Stimulated activated CD8-positive, alpha-beta memory T cell treated with anti-CD3 and anti-CD28 coated beads, Interleukin-7, amount 100 ng/mL, for 1 hour (primary cell): ENCODE results near the gene TIGD3.

Source experiments
- DNase-seq, 2 donors: peaks; one replicate each; pipeline ENCODE4 v3.0.0-alpha.2; 2020; ENCODE audit warnings: low read depth in 2 of 2

Gene TIGD3

GRCh38 chr11:65366340-65366773 is 11.8 kb downstream of the TIGD3 start:
- no peak for DNase-seq

- no peak for DNase-seq
These were observed 16.1 kb downstream of the TIGD3 start for GRCh38 chr11:65370659-65371049.

DNA sequence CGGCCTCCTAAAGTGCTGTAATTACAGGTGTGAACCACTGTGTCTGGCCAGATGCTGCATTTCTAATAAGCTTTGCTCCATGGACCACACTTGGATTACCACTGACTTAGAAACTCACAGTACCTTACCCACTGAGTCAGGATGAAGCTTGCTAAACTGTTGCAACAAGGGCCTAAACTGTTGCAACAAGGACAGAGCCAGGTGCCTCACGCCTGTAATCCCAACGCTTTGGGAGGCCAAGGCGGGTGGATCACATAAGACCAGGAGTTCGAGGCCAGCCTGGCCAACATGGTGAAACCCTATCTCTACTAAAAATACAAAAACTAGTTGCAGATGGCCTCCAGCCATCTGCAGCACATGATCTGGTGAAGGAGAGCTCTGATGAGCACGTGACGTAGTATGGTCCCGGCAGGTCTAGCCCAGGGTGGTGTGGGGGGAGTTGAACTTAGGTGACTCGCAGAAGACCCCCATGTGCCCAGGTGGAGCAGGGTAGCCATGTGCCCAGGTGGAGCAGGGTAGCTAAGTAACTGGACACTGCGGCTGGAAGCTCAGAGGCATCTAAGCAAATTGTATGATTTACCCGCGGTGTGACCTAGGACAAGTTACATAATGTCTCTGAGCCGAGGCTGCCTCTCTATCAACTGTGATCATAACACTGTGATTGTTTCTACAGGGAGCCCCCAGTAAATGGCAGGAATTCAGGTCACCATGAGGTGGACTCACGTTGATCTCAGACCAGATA is 19.5 kb downstream of the TIGD3 start:
- DNase-seq = no peak

GRCh38 chr11:65375012-65375411 is 20.5 kb downstream of the TIGD3 start:
- no peak for DNase-seq

DNA sequence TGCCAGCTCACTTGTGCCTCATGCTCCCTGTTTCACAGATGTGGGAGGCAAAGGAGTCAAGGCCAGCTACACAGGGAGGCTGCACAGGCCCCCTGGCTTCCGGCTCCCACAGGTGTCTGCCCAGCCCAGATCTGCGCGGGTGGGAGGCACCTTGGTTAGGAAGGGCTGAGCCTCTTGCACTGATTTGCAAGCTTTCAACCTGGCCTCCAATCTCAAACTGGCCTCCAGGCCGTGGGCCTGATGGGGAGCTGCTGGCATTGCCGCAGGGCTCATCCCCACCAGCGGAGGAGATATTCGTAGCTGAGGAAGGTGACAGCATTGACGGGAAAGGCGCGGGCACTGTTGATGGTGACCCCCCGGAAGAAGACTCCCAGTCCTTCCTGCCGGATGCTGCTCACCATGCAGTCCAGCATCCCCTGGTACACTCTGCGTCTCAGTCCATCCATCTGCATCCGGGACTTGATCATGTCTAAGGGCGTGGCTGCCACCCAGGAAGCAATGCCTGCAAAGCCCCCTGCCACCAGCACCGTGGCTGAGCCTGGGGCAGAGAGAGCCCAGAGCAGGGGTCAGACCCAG is 21.7 kb downstream of the TIGD3 start:
- DNase-seq = no peak

GRCh38 chr11:65377036-65377435 is 22.5 kb downstream of the TIGD3 start:
- DNase-seq = no peak

DNA sequence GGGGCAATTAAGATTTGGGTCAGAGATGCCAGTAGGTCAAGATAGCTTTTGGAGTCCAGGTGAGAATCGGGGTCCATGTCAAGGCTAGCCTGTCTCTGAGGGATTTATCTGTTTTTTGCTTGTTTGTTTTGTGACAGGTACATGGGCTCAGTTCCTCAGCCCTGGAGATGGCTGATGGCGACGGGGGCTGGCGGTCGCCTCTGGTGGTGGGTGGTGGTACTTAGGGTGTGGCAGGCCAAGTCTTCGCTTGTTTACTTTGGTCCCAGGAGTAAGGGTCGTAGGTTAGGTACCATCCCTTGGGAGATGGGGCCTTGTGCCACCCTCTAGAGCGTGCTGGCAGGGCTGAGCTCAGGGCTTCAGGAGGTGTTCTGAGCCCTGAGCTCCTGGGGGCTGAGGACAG is 23.2 kb downstream of the TIGD3 start:
- DNase-seq = no peak

GRCh38 chr11:65378208-65378927 is 23.8 kb downstream of the TIGD3 start:
- DNase-seq = no peak

- DNase-seq = no peak
These were observed 24.5 kb downstream of the TIGD3 start for GRCh38 chr11:65378928-65379638.

DNA sequence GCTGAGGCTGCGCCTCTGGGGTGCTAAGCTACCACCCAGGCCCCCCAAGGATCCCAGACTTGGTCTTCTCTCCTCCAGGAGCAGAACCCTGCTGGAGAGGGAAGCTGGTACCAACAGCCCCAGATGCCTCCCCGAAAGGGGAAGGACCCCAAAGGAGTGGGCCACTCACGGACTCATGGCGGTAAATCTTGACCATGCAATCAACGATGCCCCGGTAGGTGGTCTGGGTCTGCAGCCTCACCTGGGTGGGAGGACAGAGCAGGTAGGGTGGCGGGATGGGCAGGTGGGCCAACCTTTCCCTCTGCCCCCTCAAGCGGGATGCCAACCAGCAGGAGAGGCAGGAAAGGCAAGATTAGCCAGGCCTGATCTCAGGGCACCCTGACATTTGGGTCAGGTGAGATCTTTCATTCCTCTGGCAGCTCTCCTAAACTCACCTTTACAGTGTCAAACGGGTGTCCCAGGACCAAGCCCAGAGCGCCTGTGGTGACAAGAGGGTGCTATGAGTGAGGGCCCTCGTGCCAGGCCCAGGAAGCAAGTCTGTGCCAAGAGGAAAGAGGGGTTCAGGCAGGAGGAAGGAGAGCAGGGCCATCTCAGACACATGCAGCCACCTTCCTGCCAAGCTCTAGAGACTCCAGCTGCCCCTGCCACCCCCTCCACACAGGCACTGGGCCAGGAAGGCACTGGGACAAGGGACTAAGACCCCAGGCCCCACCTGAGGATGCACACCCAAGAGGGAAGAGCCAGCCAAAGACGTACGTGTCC is 25.3 kb downstream of the TIGD3 start:
- DNase-seq = no peak

DNA sequence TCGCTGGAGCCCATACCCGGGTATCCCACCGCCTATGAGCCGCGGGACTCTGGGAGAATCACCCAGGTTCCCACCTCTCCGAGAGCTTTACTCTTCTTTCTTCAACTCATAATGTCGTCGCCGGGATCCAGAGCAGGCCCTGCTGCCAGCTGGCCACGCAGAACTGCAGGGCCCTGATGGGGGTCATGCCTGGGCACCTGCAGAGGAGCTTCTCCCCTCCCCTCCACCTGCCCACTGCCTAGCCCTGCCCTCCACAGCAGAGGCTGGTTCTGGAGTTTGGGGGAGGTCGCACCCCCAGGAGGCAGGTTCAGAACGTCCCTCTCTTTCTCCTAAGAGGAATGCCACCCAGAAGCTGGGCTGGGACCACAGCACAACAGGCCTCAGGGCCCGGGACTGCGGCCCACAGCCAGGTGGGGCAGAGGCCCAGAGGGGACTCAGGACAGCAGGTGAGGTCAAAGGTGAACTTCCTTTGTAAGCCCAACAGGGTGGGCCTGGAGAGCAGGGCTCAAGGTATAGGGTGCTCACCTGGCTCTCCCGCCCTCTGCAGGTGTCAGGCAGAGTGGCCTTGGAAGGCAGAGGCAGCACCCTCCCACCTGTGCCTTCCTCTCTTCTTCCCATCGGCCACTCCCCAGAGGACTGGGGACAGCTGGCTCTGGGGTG is 26.0 kb downstream of the TIGD3 start:
- DNase-seq = no peak

DNA sequence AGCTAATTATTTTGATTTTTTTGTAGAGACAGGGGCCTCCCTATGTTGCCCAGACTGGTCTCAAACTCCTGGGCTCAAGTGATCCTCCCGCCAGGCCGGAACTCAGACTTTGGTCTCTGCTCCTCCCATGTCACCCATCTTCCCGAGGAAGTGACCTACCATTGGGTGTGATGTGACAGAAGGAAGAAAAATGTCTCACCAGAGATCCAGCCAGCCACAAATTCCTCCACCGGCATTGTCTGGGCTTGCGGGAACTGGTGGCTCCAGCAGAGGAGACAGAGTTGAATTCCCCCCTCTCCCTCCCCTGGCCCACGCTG is 27.1 kb downstream of the TIGD3 start:
- no peak for DNase-seq

DNA sequence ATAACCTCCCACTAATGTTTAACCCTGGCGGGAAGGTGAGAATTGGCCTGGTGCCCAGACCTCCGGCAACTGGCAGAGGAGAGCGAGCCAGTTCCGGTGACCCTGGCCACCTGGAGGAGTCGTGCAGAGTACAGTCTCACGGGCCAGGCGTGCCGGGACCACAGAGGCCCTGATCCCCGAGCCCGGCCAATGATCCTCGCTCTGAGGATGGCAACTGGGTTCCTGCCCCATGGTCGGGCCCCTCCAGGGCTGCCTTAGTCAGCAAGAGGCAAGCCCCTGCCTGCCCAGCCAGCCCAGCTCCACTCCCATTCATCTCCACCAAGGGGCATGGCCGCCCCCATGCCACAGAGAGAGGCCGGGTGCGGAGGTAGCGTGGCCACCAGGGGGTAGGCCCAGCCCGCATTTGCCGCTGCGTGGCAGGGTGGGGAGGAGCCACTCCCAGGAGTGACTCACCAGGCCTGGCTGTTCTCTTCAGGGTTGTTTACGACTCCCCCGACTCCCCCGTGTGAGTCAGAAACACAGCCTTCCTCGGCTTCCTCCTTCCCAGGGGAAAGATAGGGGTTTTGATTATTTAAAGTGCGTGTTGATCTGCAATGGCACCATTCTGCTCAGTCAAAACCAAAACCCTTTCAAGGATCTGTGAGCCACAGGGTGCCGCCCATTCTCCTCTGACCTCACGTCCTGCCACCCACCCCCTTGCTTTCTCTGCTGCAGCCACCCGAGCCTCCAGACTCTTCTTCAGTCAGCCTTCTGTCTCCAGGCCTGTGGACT is 27.7 kb downstream of the TIGD3 start, which contains the start of gene SLC25A45:
Gene SLC25A45 (minus strand): TSS at position 614 of the 771 bp plus-strand sequence. CDS start 695 bp downstream, outside the sequence.
- DNase-seq = peak; percentile 78 to 81

GRCh38 chr11:65382804-65383368 is 28.3 kb downstream of the TIGD3 start:
- DNase-seq = no peak

DNA sequence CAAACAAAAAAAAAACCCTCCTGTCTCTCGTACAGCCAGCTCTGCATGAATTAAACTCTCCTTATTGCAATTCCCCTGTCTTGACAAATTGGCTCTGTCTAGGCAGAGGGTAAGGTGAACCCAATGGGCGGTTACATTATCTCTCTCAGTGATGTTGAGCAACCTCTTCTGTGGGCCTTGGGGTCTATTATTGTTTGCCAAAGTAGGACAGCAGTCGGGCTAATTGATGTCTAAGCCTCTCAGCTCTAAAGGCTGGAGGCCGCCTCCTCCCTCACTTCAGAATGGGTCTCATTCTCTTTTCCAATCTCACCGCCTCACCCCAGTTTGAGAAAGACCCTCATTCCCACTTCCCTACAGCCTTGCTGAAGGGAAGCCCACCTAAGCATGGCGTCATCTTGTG is 29.2 kb downstream of the TIGD3 start:
- DNase-seq = no peak

- no peak for DNase-seq
These were observed 29.8 kb downstream of the TIGD3 start for GRCh38 chr11:65384301-65384889.

DNA sequence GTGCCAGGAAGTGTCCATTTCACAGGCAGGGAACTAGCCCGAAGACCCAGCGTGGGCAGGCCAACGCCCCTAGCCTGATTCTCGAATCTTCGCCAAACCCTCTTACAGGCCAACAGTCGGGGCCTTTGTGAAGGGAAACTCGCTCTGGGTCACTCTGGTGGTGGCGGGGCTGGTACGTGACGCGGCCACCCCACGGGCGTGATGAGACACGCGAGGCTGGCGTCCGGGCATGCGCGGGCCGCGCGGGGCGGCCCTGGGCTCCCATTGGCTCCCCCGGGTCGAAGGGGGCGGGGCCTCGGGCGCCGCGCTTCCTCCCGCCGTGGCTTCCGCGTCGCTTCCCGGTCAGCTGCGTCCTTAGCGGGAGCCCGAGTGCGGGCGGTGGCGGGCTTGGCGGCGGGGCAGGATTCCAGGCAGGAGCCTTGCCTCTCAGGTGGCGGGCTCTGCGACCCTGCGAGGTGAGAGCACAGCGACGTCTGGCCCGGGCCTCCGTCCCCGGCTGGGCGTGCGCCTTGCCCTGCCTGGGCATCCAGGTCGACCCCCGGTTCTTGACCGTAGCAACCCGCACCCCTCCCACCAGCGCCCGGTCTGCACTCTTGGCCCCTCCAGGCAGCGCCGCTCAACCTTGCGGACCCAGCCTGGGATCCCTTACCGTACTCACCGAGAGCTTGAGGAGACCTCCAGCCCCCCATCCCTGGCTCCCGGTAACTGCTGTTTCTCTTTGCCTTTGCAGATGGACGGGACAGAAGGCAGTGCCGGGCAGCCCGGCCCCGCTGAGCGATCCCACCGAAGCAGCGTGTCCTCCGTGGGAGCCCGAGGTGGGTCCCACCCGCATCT is 32.0 kb downstream of the TIGD3 start, which contains the start of gene FRMD8:
Gene FRMD8 (plus strand): TSS at position 331 of the 834 bp plus-strand sequence. CDS start 400 bp downstream, at position 731.
- peak; percentile 78 to 79 for DNase-seq

GRCh38 chr11:65388731-65389130 is 34.2 kb downstream of the TIGD3 start:
- DNase-seq = no peak
